K562 (cell line): ENCODE measurements around the gene PGBD1. TPM values are rescaled to one million over a fixed set of nuclear protein-coding genes. Genes with fewer than 3 reads are reported as not detected.

Source experiments
- ADNP ChIP-seq: fragments of 200-800 bp; sonication (Bioruptor generic); IDR thresholded peaks from 2 replicates; pipeline ENCODE4 v1.6.1; 2016; ENCODE audit warnings: missing genetic modification characterization, missing compliant biosample characterization
- BMI1 ChIP-seq: fragments of 150-350 bp; IDR thresholded peaks from 2 replicates; pipeline ENCODE4 v1.6.1; 2014; ENCODE audit warnings: low read length
- ERF ChIP-seq: fragments of 450-650 bp; formaldehyde crosslinking; IDR thresholded peaks from 2 replicates; pipeline ENCODE4 v1.4.0; 2020; ENCODE audit warnings: mild to moderate bottlenecking, mixed read lengths
- FOXK1 ChIP-seq: sonication (generic); formaldehyde crosslinking; IDR thresholded peaks from 2 replicates; pipeline ENCODE4 v1.8.0; 2022; ENCODE audit warnings: missing genetic modification reagents, mild to moderate bottlenecking, borderline replicate concordance
- JUND ChIP-seq, 2 experiments: IDR thresholded peaks; 2 replicates in 1 of 2; 3 replicates in 1 of 2; pipeline ENCODE4 v1.6.1; 2011; ENCODE audit warnings: borderline replicate concordance in 2 of 2, low read depth in 2 of 2, low read length in 2 of 2, improper control_type of control experiment in 1 of 2, missing biosample characterization in 1 of 2, missing genetic modification characterization in 1 of 2, missing genetic modification reagents in 1 of 2
- KDM4B ChIP-seq, 2 experiments: fragments of 450-650 bp in 1 of 2; sonication (generic) in 1 of 2; IDR thresholded peaks; 2 replicates each; pipeline ENCODE4 v1.6.1; 2016 to 2017; ENCODE audit warnings: borderline replicate concordance in 2 of 2, antibody characterized with exemption in 1 of 2, low read depth in 1 of 2, mild to moderate bottlenecking in 1 of 2
- NEUROD1 ChIP-seq: fragments of 150-350 bp; IDR thresholded peaks from 2 replicates; pipeline ENCODE4 v1.6.1; 2014; ENCODE audit warnings: borderline replicate concordance, low read length, low read depth; ENCODE audit not compliant: partially characterized antibody
- PHB2 ChIP-seq: fragments of 450-650 bp; IDR thresholded peaks from 2 replicates; pipeline ENCODE4 v1.6.1; 2017; ENCODE audit warnings: low read depth
- THRAP3 ChIP-seq: fragments of 450-650 bp; IDR thresholded peaks from 2 replicates; pipeline ENCODE4 v1.6.1; 2016; ENCODE audit warnings: mild to moderate bottlenecking, inconsistent platforms, borderline replicate concordance
- ZBTB17 ChIP-seq: fragments of 450-650 bp; formaldehyde crosslinking; IDR thresholded peaks from 2 replicates; pipeline ENCODE4 v1.4.0; 2020; ENCODE audit warnings: mild to moderate bottlenecking
- ZFP30 ChIP-seq: fragments of 250-450 bp; sonication (Bioruptor Pico); IDR thresholded peaks from 2 replicates; pipeline ENCODE4 v1.8.0; 2022; ENCODE audit warnings: moderate library complexity, mild to moderate bottlenecking, inconsistent platforms, borderline replicate concordance
- ZNF184 ChIP-seq: sonication (generic); formaldehyde crosslinking; IDR thresholded peaks from 2 replicates; pipeline ENCODE4 v1.5.0; 2020; ENCODE audit warnings: missing genetic modification reagents
- ZNF696 ChIP-seq: fragments of 250-450 bp; sonication (Bioruptor Pico); conservative IDR thresholded peaks from 2 replicates; pipeline ENCODE4 v1.4.0; 2020; ENCODE audit warnings: mild to moderate bottlenecking, moderate library complexity
- polyA plus RNA-seq, 8 experiments: library from polyadenylated mRNA; depleted of rRNA in 4 of 8; stranded (reverse) in 5 of 8; unstranded in 3 of 8; fragments of >200 nt; fragmentation: Nextera tagmentation in 2 of 8; fragmentation: Illumina TruSeq in 1 of 8; extraction: Ambion mirVana in 2 of 8; extraction: Trizol in 1 of 8; gene quantifications; 2 replicates each; pipeline versions ENCODE4 v1.2.1 to v1.2.3, GENCODE V29; 2011 to 2014; ENCODE audit warnings: inconsistent platforms in 1 of 8, missing spikeins in 1 of 8
- total RNA-seq, 7 experiments: library from RNA; depleted of rRNA in 6 of 7; stranded (reverse); fragments of >200 nt in 6 of 7; fragmentation: Illumina TruSeq in 2 of 7; extraction: Trizol in 2 of 7; gene quantifications; 2 replicates each; pipeline versions ENCODE4 v1.2.1 to v1.2.3, GENCODE V29; 2011 to 2021; ENCODE audit warnings: low replicate concordance in 1 of 7
- TF ChIP-seq, protein P1 (sequence below): fragments of 250-450 bp; sonication (Bioruptor Pico); IDR thresholded peaks from 2 replicates; pipeline ENCODE4 v1.4.0; 2020
- TF ChIP-seq, protein P2 (sequence below): fragments of 450-650 bp; IDR thresholded peaks from 2 replicates; pipeline ENCODE4 v1.6.1; 2017; ENCODE audit warnings: antibody characterized with exemption, mild to moderate bottlenecking
- TF ChIP-seq, protein P3 (sequence below): fragments of 450-650 bp; IDR thresholded peaks from 2 replicates; pipeline ENCODE4 v1.6.1; 2017; ENCODE audit warnings: mild to moderate bottlenecking, moderate library complexity

The PGBD1 gene
- total and polyA plus RNA-seq, 9 of the 15 experiments (the other 6 are each of a cell fraction or from before 2014, with no cell fraction given), result 3.3 to 9.0 (median 7.3) TPM

DNA sequence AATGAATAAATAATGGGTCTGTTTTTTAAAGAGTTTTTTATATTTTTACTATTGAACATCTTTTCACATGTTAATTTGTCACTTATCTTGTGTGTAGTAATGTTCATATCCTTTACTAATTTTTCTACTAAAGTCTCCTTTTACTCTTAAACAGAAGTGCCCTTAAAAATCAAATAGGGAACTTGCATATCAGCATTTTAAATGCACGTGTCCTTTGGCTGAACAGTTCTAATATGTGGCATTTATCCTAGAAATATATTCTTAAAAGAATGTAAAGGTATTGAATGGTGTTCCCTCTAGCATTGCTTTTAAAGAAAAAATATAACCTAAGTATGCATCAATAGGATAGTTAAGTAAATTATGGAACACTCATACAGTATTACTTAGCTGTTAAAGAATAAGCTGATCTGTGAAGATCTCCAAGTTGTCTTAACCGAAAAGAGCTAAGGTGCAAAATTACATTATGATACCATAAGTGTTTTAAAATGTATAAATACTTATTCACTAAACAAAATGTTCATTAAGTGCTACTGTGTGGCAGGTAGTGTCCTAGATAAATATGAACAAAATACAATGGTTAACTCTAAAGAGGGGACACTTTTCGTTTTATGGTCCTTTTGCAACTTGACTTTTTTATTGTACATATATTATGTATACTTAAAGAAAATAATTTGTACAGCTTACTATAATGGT, 631 bp upstream of the PGBD1 start (continued):
- TF ChIP-seq, protein P1, sequence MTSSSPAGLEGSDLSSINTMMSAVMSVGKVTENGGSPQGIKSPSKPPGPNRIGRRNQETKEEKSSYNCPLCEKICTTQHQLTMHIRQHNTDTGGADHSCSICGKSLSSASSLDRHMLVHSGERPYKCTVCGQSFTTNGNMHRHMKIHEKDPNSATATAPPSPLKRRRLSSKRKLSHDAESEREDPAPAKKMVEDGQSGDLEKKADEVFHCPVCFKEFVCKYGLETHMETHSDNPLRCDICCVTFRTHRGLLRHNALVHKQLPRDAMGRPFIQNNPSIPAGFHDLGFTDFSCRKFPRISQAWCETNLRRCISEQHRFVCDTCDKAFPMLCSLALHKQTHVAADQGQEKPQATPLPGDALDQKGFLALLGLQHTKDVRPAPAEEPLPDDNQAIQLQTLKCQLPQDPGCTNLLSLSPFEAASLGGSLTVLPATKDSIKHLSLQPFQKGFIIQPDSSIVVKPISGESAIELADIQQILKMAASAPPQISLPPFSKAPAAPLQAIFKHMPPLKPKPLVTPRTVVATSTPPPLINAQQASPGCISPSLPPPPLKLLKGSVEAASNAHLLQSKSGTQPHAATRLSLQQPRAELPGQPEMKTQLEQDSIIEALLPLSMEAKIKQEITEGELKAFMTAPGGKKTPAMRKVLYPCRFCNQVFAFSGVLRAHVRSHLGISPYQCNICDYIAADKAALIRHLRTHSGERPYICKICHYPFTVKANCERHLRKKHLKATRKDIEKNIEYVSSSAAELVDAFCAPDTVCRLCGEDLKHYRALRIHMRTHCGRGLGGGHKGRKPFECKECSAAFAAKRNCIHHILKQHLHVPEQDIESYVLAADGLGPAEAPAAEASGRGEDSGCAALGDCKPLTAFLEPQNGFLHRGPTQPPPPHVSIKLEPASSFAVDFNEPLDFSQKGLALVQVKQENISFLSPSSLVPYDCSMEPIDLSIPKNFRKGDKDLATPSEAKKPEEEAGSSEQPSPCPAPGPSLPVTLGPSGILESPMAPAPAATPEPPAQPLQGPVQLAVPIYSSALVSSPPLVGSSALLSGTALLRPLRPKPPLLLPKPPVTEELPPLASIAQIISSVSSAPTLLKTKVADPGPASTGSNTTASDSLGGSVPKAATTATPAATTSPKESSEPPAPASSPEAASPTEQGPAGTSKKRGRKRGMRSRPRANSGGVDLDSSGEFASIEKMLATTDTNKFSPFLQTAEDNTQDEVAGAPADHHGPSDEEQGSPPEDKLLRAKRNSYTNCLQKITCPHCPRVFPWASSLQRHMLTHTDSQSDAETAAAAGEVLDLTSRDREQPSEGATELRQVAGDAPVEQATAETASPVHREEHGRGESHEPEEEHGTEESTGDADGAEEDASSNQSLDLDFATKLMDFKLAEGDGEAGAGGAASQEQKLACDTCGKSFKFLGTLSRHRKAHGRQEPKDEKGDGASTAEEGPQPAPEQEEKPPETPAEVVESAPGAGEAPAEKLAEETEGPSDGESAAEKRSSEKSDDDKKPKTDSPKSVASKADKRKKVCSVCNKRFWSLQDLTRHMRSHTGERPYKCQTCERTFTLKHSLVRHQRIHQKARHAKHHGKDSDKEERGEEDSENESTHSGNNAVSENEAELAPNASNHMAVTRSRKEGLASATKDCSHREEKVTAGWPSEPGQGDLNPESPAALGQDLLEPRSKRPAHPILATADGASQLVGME, result no peak
- TF ChIP-seq THRAP3, result 0 out of 2 replicates have a peak, but pooled peaks have one; percentile 53
- no peak for TF ChIP-seq JUND (IDR thresholded peaks at IDR 0.05; ENCODE audit: borderline replicate concordance, low read depth, low read length)
- TF ChIP-seq JUND (tag; IDR thresholded peaks at IDR 0.05; ENCODE audit: borderline replicate concordance, low read depth, low read length), result no peak
- TF ChIP-seq NEUROD1, result no peak
- peak in 1 of 2 experiments; percentile 75; a peak in 1 of 4 replicates for TF ChIP-seq KDM4B (IDR thresholded peaks at IDR 0.05; ENCODE audit: borderline replicate concordance in 2 of 2, low read depth in 1 of 2)
- TF ChIP-seq ERF (CRISPR knock-in tag), result no peak
- TF ChIP-seq ZNF696 (CRISPR knock-in tag), result no peak
- no peak for TF ChIP-seq ADNP (tag)
- no peak for TF ChIP-seq ZFP30 (CRISPR knock-in tag)
- TF ChIP-seq ZBTB17 (CRISPR knock-in tag), result no peak
- TF ChIP-seq, protein P2, sequence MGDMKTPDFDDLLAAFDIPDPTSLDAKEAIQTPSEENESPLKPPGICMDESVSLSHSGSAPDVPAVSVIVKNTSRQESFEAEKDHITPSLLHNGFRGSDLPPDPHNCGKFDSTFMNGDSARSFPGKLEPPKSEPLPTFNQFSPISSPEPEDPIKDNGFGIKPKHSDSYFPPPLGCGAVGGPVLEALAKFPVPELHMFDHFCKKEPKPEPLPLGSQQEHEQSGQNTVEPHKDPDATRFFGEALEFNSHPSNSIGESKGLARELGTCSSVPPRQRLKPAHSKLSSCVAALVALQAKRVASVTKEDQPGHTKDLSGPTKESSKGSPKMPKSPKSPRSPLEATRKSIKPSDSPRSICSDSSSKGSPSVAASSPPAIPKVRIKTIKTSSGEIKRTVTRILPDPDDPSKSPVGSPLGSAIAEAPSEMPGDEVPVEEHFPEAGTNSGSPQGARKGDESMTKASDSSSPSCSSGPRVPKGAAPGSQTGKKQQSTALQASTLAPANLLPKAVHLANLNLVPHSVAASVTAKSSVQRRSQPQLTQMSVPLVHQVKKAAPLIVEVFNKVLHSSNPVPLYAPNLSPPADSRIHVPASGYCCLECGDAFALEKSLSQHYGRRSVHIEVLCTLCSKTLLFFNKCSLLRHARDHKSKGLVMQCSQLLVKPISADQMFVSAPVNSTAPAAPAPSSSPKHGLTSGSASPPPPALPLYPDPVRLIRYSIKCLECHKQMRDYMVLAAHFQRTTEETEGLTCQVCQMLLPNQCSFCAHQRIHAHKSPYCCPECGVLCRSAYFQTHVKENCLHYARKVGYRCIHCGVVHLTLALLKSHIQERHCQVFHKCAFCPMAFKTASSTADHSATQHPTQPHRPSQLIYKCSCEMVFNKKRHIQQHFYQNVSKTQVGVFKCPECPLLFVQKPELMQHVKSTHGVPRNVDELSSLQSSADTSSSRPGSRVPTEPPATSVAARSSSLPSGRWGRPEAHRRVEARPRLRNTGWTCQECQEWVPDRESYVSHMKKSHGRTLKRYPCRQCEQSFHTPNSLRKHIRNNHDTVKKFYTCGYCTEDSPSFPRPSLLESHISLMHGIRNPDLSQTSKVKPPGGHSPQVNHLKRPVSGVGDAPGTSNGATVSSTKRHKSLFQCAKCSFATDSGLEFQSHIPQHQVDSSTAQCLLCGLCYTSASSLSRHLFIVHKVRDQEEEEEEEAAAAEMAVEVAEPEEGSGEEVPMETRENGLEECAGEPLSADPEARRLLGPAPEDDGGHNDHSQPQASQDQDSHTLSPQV, result 0 out of 2 replicates have a peak, but pooled peaks have one; percentile 19
- no peak for TF ChIP-seq FOXK1 (CRISPR knock-in tag)
- TF ChIP-seq PHB2, result no peak
- TF ChIP-seq ZNF184 (CRISPR knock-in tag), result no peak
- no peak for TF ChIP-seq BMI1
- TF ChIP-seq, protein P3, sequence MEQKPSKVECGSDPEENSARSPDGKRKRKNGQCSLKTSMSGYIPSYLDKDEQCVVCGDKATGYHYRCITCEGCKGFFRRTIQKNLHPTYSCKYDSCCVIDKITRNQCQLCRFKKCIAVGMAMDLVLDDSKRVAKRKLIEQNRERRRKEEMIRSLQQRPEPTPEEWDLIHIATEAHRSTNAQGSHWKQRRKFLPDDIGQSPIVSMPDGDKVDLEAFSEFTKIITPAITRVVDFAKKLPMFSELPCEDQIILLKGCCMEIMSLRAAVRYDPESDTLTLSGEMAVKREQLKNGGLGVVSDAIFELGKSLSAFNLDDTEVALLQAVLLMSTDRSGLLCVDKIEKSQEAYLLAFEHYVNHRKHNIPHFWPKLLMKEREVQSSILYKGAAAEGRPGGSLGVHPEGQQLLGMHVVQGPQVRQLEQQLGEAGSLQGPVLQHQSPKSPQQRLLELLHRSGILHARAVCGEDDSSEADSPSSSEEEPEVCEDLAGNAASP, result no peak
